AG09319 (cell line): ENCODE data around the gene AMT.

Experiments
- DNase-seq: peaks from one replicate; pipeline ENCODE4 v3.0.0-alpha.2; 2010; ENCODE audit warnings: low read depth; ENCODE audit errors: extremely low read depth
- CTCF ChIP-seq: IDR thresholded peaks from 2 replicates; pipeline ENCODE4 v1.5.1; 2011; ENCODE audit warnings: low read depth, mild to moderate bottlenecking, inconsistent platforms, low read length, moderate library complexity

Gene AMT, protein sequence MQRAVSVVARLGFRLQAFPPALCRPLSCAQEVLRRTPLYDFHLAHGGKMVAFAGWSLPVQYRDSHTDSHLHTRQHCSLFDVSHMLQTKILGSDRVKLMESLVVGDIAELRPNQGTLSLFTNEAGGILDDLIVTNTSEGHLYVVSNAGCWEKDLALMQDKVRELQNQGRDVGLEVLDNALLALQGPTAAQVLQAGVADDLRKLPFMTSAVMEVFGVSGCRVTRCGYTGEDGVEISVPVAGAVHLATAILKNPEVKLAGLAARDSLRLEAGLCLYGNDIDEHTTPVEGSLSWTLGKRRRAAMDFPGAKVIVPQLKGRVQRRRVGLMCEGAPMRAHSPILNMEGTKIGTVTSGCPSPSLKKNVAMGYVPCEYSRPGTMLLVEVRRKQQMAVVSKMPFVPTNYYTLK

DNA sequence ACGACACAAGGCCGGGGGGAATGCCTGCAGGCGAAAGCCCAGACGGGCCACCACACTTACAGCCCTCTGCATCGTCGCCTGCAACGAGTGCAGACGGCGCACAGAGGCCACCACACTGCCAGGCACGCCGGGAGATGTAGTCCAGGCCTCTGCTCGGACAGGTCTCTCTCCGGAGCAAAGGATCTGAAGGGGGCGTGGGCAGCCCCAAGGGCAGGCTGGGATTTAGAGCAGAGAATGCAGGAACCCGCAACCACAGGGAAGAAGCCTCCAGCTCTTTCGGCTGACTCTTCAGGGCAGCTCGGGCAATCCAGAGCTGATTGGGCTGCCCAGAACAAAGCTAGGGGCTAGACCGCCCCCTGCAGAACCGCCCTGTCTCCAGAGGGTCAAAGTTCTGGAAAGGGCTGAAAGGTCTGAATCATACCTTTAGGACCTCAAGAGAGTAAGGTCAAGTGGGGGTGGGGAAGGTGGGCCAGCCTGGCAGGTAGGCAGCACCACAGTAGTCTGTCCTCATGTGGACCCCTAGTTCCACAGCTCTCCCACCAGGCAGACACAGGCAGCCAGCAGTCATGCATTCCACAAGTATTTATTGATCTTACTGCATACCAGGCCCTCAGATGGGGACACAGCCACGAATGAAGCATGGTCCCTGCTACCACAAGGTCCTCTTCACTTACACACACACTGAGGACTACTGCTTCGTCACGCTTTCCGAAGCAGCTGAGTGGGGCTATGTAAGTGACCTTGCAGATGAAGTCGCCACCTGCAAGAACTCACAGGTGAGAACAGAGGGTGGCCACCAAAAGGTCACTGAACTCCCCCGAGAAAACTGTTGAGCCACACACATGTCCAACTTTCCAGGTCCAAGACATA lies at the start of gene AMT:
TSS of gene AMT (minus strand) at position 95 of the 870 bp plus-strand sequence. CDS start at position 72, 23 bp downstream.
- TF ChIP-seq CTCF = no peak
- no peak for DNase-seq

DNA sequence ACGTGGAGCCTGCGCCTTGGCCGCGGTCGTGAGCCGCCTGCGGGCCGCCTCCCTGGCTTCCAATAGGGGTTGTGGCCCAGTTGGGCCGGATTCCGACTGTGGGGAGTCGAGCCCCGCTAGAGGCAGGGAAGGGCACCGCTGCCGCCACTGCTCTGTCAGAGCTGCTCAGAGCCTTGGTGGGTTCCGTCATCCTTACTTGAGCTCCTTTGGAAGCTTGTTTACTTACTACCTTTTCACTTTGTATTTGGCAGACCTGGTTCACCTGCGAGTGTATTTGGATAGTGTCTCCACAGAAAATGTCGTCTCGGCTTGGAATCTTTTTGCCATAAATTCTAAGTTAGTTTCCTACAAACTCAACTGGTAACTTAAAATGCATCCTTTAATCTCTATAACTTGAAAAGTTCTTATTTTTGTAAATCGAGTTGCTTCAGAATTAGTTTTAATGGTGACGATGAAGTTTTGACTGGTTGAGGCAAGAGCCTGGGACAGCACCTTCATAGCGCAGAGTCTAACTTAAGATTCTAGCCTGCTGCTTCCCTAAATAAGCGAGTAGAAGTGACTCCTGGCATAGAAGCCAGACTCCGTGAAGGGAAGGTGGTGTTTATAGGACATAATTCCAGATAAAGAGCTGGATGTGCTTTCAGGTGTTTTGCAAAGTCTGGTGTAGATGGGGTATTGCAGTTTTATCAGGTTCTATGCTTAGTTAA lies 48.6 kb upstream of the AMT start:
- no peak for TF ChIP-seq CTCF
- no peak for DNase-seq

- peak; percentile 89 for DNase-seq
- TF ChIP-seq CTCF = no peak
Measured at GRCh38 chr3:49469936-49470713, 47.9 kb upstream of the AMT start, which contains the start of gene DAG1. TSS of gene DAG1 (plus strand) at chr3:49470267. CDS start at chr3:49510535, 40,268 bp downstream.

- peak; percentile 57 for DNase-seq
- TF ChIP-seq CTCF = no peak
Measured at GRCh38 chr3:49469037-49469935, 47.0 kb upstream of the AMT start.

- TF ChIP-seq CTCF = no peak
- DNase-seq = no peak
Measured at GRCh38 chr3:49466085-49466484, 43.8 kb upstream of the AMT start.
